Measurements from ENCODE around the gene CLTA. TPM values are rescaled to one million over a fixed set of nuclear protein-coding genes. Genes with fewer than 3 reads are reported as not detected.

Gene CLTA
- total RNA-seq, 1 donor from 2014 or later = 104 TPM

GRCh38 chr9:36207546-36208012 lies 16.9 kb downstream of the CLTA start:
- ChIA-PET CTCF (interaction anchor here (1.7 kb wide), 1 partner anchor 18 kb away, joined by 5 read pairs; no protein-coding TSS in a partner anchor), POLR2A (no interaction called here)
- H3K9me3 Mint-ChIP-seq = no peaks in the 10 kb centered on the region
- no peak overlapping the region for H3K4me3 Mint-ChIP-seq
- H3K4me1 Mint-ChIP-seq = no peaks in the 10 kb centered on the region
- peaks cover 97% of the 10 kb centered on the region for H3K36me3 Mint-ChIP-seq (ENCODE audit: low read depth)
- ATAC-seq (ENCODE audit: low read depth) (no peak), DNase-seq (no peak)
- no peak for TF ChIP-seq CTCF (IDR thresholded peaks at IDR 0.05)
- no peaks in the 10 kb centered on the region for H3K27me3 Mint-ChIP-seq
- peak overlapping the region; percentile 46 for H3K27ac Mint-ChIP-seq
- intact Hi-C loops (cut with micrococcal nuclease) = no loop called here

GRCh38 chr9:36208521-36209253 lies 18.0 kb downstream of the CLTA start:
- no peaks in the 10 kb centered on the region for H3K4me1 Mint-ChIP-seq
- no peak for TF ChIP-seq CTCF (IDR thresholded peaks at IDR 0.05)
- intact Hi-C loops (cut with micrococcal nuclease) = no loop called here
- POLR2A ChIA-PET = no interaction called here
- ATAC-seq (ENCODE audit: low read depth) = no peak
- H3K4me3 Mint-ChIP-seq = no peak overlapping the region
- H3K9me3 Mint-ChIP-seq = no peaks in the 10 kb centered on the region
- no peaks in the 10 kb centered on the region for H3K27me3 Mint-ChIP-seq
- H3K27ac Mint-ChIP-seq = no peak overlapping the region
- no peak for DNase-seq
- peaks cover 96% of the 10 kb centered on the region for H3K36me3 Mint-ChIP-seq (ENCODE audit: low read depth)
- CTCF ChIA-PET = no interaction called here

GRCh38 chr9:36210722-36211121 lies 20.0 kb downstream of the CLTA start:
- no peak for DNase-seq
- no peaks in the 10 kb centered on the region for H3K27me3 Mint-ChIP-seq
- CTCF ChIA-PET = no interaction called here
- H3K9me3 Mint-ChIP-seq = no peaks in the 10 kb centered on the region
- TF ChIP-seq CTCF (IDR thresholded peaks at IDR 0.05) = no peak
- no peak overlapping the region for H3K4me3 Mint-ChIP-seq
- intact Hi-C loops (cut with micrococcal nuclease) = no loop called here
- no peaks in the 10 kb centered on the region for H3K4me1 Mint-ChIP-seq
- POLR2A ChIA-PET = no interaction called here
- no peak overlapping the region for H3K27ac Mint-ChIP-seq
- no peak for ATAC-seq (ENCODE audit: low read depth)
- peaks cover 93% of the 10 kb centered on the region for H3K36me3 Mint-ChIP-seq (ENCODE audit: low read depth)

- no peak overlapping the region for H3K4me3 Mint-ChIP-seq
- H3K4me1 Mint-ChIP-seq = no peaks in the 10 kb centered on the region
- no peaks in the 10 kb centered on the region for H3K9me3 Mint-ChIP-seq
- peaks cover 91% of the 10 kb centered on the region for H3K36me3 Mint-ChIP-seq (ENCODE audit: low read depth)
- ATAC-seq (ENCODE audit: low read depth) = no peak
- intact Hi-C loops (cut with micrococcal nuclease) = no loop called here
- POLR2A ChIA-PET = no interaction called here
- no peaks in the 10 kb centered on the region for H3K27me3 Mint-ChIP-seq
- TF ChIP-seq CTCF (IDR thresholded peaks at IDR 0.05) = no peak
- no peak overlapping the region for H3K27ac Mint-ChIP-seq
- CTCF ChIA-PET = no interaction called here
- no peak for DNase-seq
Observed at GRCh38 chr9:36211510-36211909, 20.8 kb downstream of the CLTA start.

GRCh38 chr9:36213387-36213786 lies 22.7 kb downstream of the CLTA start:
- intact Hi-C loops (cut with micrococcal nuclease) = no loop called here
- Mint-ChIP-seq H3K27me3 (no peaks in the 10 kb centered on the region), H3K9me3 (no peaks in the 10 kb centered on the region), H3K27ac (no peak overlapping the region), H3K36me3 (ENCODE audit: low read depth) (peaks cover 90% of the 10 kb centered on the region), H3K4me1 (peaks cover 8% of the 10 kb centered on the region), H3K4me3 (no peak overlapping the region)
- CTCF ChIA-PET = interaction anchor here (1.2 kb wide), 1 partner anchor 9 kb away, joined by 4 read pairs; no protein-coding TSS in a partner anchor
- no peak for ATAC-seq (ENCODE audit: low read depth)
- no peak for DNase-seq
- POLR2A ChIA-PET = interaction anchor here (1.2 kb wide), 1 partner anchor 23 kb away, joined by 3 read pairs; the partner anchor contains the start of gene CLTA
- TF ChIP-seq CTCF (IDR thresholded peaks at IDR 0.05) = no peak
